Keratinocyte (primary cell): ENCODE data around the gene ZBTB2.

Source experiments
- CTCF ChIP-seq, 3 experiments: IDR thresholded peaks in 1 of 3; conservative IDR thresholded peaks in 1 of 3; optimal IDR thresholded peaks in 1 of 3; 2 replicates in 2 of 3; 3 replicates in 1 of 3; pipeline versions ENCODE3 to v1.5.1; 2011; ENCODE audit warnings: low read length in 3 of 3, mild to moderate bottlenecking in 3 of 3, moderate library complexity in 2 of 3, control low read depth in 1 of 3, inconsistent platforms in 1 of 3; ENCODE audit not compliant: insufficient read depth in 2 of 3; ENCODE audit errors: extremely low read depth in 1 of 3
- EZH2 ChIP-seq: IDR thresholded peaks from one replicate; pipeline ENCODE4 v1.6.1; 2012; ENCODE audit warnings: inconsistent platforms, mild to moderate bottlenecking, low read length, moderate library complexity

- TF ChIP-seq CTCF (optimal IDR thresholded peaks at IDR 0.05 in 1 of 3, IDR thresholded peaks at IDR 0.05 in 1 of 3, conservative IDR thresholded peaks at IDR 0.05 in 1 of 3; ENCODE audit: extremely low read depth in 1 of 3, insufficient read depth in 2 of 3, low read length in 3 of 3) (no peak), EZH2 (no peak)
Measured at GRCh38 chr6:151359486-151359885, 31.9 kb downstream of the ZBTB2 start.
